Panc1 (cell line): ENCODE data around the gene MARK3. TPM values are rescaled to one million over a fixed set of nuclear protein-coding genes. Genes with fewer than 3 reads are reported as not detected.

Source experiments
- ATAC-seq: fragments of 200-7000 bp; cut with Tn5 transposase; 2 replicates; pipeline ENCODE4 v1.9.1; 2020; ENCODE audit warnings: mild to moderate bottlenecking, moderate library complexity
- BruUV-seq: library from RNA; stranded (reverse); fragments of 400-500 nt; replicated peaks from 2 replicates; lab custom pipeline; 2021; lab: Mats Ljungman, UMichigan
- CTCF ChIA-PET: fragments of 300-600 bp; sonication (Branson Sonifier 250); formaldehyde crosslinking; loops from one replicate; lab custom pipeline; 2022; ENCODE audit warnings: antibody characterized with exemption; lab: Charles Lee
- POLR2A ChIA-PET: fragments of 300-600 bp; sonication (Branson Sonifier 250); formaldehyde crosslinking; loops from one replicate; lab custom pipeline; 2022; ENCODE audit warnings: antibody characterized with exemption; lab: Charles Lee
- DNase-seq: peaks from one replicate; pipeline ENCODE4 v3.0.0-alpha.2; 2010; ENCODE audit warnings: low read depth, low spot score
- H3K27ac ChIP-seq: 2 replicates; pipeline ENCODE4 v1.5.1; 2011; ENCODE audit warnings: mild to moderate bottlenecking, low read length, inconsistent platforms
- H3K27me3 ChIP-seq: fragments of 200-500 bp; sonication (Bioruptor generic); 2 replicates; pipeline ENCODE4 v1.6.0; 2014; ENCODE audit warnings: low read length, inconsistent platforms; ENCODE audit not compliant: control insufficient read depth, insufficient read depth
- H3K36me3 ChIP-seq: fragments of 200-500 bp; sonication (Bioruptor generic); 2 replicates; pipeline ENCODE4 v1.5.1; 2014; ENCODE audit warnings: inconsistent platforms, mild to moderate bottlenecking, low read length, moderate library complexity; ENCODE audit not compliant: control insufficient read depth, insufficient read depth
- H3K4me1 ChIP-seq: 2 replicates; pipeline ENCODE4 v1.5.1; 2011; ENCODE audit warnings: inconsistent platforms, mild to moderate bottlenecking, low read length, moderate library complexity; ENCODE audit not compliant: control insufficient read depth, insufficient read depth
- H3K4me3 ChIP-seq, 2 experiments: 2 replicates each; pipeline ENCODE4 v1.5.1; 2011 to 2012; ENCODE audit warnings: low read depth in 2 of 2, low read length in 2 of 2, mild to moderate bottlenecking in 2 of 2, inconsistent platforms in 1 of 2, moderate library complexity in 1 of 2
- H3K9me3 ChIP-seq: fragments of 200-500 bp; sonication (Bioruptor generic); 2 replicates; pipeline ENCODE4 v1.5.1; 2014; ENCODE audit warnings: low read depth, mild to moderate bottlenecking, inconsistent platforms, low read length, moderate library complexity; ENCODE audit not compliant: control insufficient read depth, insufficient read depth
- POLR2AphosphoS5 ChIP-seq: IDR thresholded peaks from 2 replicates; pipeline ENCODE4 v1.6.1; 2012; ENCODE audit warnings: mild to moderate bottlenecking, low read depth, low read length, moderate library complexity
- REST ChIP-seq, 2 experiments: IDR thresholded peaks; 2 replicates each; pipeline ENCODE4 v1.6.1; 2011 to 2012; ENCODE audit warnings: low read depth in 2 of 2, control low read depth in 1 of 2, low read length in 1 of 2, mild to moderate bottlenecking in 1 of 2, moderate library complexity in 1 of 2; ENCODE audit not compliant: insufficient read depth in 1 of 2
- SIN3A ChIP-seq: IDR thresholded peaks from 2 replicates; pipeline ENCODE4 v1.6.1; 2012; ENCODE audit warnings: low read depth, mild to moderate bottlenecking, low read length, moderate library complexity, borderline replicate concordance; ENCODE audit not compliant: insufficient read depth
- TCF7L2 ChIP-seq: IDR thresholded peaks from 2 replicates; pipeline ENCODE4 v1.6.1; 2011; ENCODE audit warnings: mild to moderate bottlenecking, low read depth, low read length, inconsistent platforms
- in situ Hi-C: cut with HindIII; loops from 2 replicates; pipeline ENCODE4 v1.10.0; 2016; ENCODE audit warnings: low sequenced_read_pairs, low pct_unique_long_range_greater_than_20kb
- intact Hi-C: fragments of 100-400 bp; cut with micrococcal nuclease; formaldehyde crosslinking; loops from one replicate; pipeline ENCODE4 v1.10.0; 2022; ENCODE audit not compliant: unreplicated experiment
- total RNA-seq: library from RNA; stranded (reverse); gene quantifications from one replicate; pipeline ENCODE4 v1.2.1, GENCODE V29; 2021; ENCODE audit not compliant: unreplicated experiment
- TF ChIP-seq, protein P1 (sequence below): fragments of 450-650 bp; IDR thresholded peaks from 2 replicates; pipeline ENCODE4 v1.5.1; 2017; ENCODE audit warnings: mild to moderate bottlenecking

MARK3 gene
- total RNA-seq, 1 experiment from 2014 or later: 56.1 TPM

DNA sequence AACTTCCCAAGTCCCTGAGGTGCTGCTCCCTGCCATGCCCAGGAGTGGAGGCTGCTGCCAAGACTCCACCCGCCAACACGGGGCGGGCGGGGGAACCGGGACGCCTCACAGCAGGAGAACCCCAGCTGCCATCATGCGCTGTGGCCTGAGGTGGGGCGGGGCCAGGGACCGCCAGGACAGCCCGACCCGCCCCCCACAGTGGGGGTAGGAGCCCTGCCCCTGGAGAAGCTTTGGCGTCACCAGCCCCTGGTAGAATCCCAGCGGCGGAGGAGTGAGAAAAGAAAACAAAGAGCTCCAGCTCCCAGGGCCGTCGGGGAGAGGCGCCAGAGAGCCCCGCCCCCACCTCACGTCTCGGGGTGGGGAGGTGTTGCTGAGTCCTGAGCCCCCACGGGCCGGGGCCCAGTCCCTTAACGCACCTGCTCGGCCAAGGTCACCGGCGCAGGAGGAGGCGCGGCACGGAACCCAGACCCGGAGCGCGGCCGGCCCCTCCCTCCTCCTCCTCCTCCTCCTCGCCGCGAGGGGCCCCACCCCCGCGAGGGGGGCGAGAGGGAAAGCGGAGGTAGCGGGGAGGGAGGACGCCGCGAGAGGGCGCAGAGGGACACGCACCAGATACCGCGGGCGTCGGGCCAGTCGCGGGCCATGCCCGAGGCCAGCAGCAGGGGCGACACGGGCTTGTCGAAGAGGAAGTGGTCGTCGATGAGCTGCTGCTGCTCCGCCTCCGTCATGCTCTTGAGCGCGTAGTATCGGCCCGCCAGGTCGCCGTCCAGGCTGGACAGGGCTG is 135.6 kb downstream of the MARK3 start:
- peak overlapping the region; percentile 48 to 50 for H3K4me3 ChIP-seq
- ChIA-PET CTCF (interaction anchor here (0.5 to 1.4 kb wide), 2 partner anchors 26 to 98 kb away, joined by 3 to 4 read pairs; no protein-coding TSS in a partner anchor), POLR2A (interaction anchor here (0.7 kb wide), 1 partner anchor 37 kb away, joined by 3 read pairs; no protein-coding TSS in a partner anchor)
- H3K9me3 ChIP-seq: no peaks in the 10 kb centered on the region
- ATAC-seq: peak; percentile 24
- peak; percentile 37; the same call in 1 of the 2 replicates for TF ChIP-seq SIN3A
- peak; percentile 60 for TF ChIP-seq POLR2AphosphoS5
- TF ChIP-seq, protein P1, sequence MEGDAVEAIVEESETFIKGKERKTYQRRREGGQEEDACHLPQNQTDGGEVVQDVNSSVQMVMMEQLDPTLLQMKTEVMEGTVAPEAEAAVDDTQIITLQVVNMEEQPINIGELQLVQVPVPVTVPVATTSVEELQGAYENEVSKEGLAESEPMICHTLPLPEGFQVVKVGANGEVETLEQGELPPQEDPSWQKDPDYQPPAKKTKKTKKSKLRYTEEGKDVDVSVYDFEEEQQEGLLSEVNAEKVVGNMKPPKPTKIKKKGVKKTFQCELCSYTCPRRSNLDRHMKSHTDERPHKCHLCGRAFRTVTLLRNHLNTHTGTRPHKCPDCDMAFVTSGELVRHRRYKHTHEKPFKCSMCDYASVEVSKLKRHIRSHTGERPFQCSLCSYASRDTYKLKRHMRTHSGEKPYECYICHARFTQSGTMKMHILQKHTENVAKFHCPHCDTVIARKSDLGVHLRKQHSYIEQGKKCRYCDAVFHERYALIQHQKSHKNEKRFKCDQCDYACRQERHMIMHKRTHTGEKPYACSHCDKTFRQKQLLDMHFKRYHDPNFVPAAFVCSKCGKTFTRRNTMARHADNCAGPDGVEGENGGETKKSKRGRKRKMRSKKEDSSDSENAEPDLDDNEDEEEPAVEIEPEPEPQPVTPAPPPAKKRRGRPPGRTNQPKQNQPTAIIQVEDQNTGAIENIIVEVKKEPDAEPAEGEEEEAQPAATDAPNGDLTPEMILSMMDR: peak; percentile 79
- no peak for TF ChIP-seq REST (IDR thresholded peaks at IDR 0.05; ENCODE audit: insufficient read depth in 1 of 2, low read depth in 2 of 2, low read length in 1 of 2)
- intact Hi-C loops (no loop called here), in situ Hi-C loops (no loop called here)
- BruUV-seq: no TSS peak
- peaks cover 50% of the 10 kb centered on the region for H3K4me1 ChIP-seq
- no peak for DNase-seq
- H3K27me3 ChIP-seq: no peaks in the 10 kb centered on the region
- H3K27ac ChIP-seq: peak overlapping the region; percentile 80; the same call in 1 of the 2 replicates
- no peaks in the 10 kb centered on the region; the same call in 1 of the 2 replicates for H3K36me3 ChIP-seq

DNA sequence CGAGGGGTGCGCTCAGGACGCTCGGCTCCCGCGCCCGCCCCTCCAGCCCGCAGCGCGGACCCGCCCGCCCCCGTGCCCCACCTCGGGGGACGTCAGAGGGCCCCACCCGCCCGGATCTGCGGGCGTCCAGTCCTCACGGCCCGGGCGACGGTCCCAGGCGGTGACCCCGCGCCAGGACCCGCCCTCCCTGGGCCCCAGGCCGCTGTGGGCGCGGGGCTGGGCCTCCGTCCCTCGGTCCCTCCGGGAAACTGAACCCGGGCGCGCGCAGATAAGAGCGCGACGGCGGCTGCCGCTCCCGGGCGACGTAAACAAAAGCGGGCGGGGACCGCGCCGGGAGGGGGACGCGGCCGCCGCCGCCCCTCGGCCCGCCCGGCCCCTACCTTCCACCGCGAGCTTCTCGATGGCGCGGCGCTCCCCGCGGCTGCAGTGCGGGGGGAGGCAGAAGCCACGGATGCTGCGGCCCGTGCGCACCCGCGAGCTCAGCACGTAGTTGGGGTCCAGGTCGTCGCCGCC is 136.3 kb downstream of the MARK3 start:
- TF ChIP-seq, protein P1: no peak; the same call in 1 of the 2 replicates
- TF ChIP-seq REST (IDR thresholded peaks at IDR 0.05; ENCODE audit: insufficient read depth in 1 of 2, low read depth in 2 of 2, low read length in 1 of 2): no peak
- no peak; the same call in 1 of the 2 replicates for TF ChIP-seq SIN3A
- no peak for TF ChIP-seq POLR2AphosphoS5
- TF ChIP-seq TCF7L2: no peak
- in situ Hi-C loops (no loop called here), intact Hi-C loops (no loop called here)
- ChIA-PET CTCF (interaction anchor here (0.5 to 1.4 kb wide), 2 partner anchors 26 to 97 kb away, joined by 3 to 4 read pairs; no protein-coding TSS in a partner anchor), POLR2A (interaction anchor here (0.7 kb wide), 1 partner anchor 36 kb away, joined by 3 read pairs; no protein-coding TSS in a partner anchor)
- Histone ChIP-seq H3K36me3 (no peaks in the 10 kb centered on the region; the same call in 1 of the 2 replicates), H3K27ac (no peak overlapping the region), H3K9me3 (no peaks in the 10 kb centered on the region), H3K4me1 (peaks cover 51% of the 10 kb centered on the region), H3K27me3 (no peaks in the 10 kb centered on the region), H3K4me3 (peak overlapping the region; percentile 48 to 50)
- no peak; the same call in none of the 2 replicates for ATAC-seq
- no TSS peak for BruUV-seq
- no peak for DNase-seq
